ENCODE data around the gene BAMBI. TPM values are rescaled to one million over a fixed set of nuclear protein-coding genes. Genes with fewer than 3 reads are reported as not detected.

BAMBI gene
- polyA plus RNA-seq, 1 donor (not counting 4 experiments of a cell fraction or from before 2014, with no cell fraction given): 2.9 TPM

GRCh38 chr10:28711776-28712175, 34.5 kb downstream of the BAMBI start:
- Histone ChIP-seq H3K9me3 (ENCODE audit: control insufficient read depth, low read depth, low read length) (no peaks in the 10 kb centered on the region), H3K4me1 (ENCODE audit: control insufficient read depth, extremely low read depth, insufficient read depth, low read length) (no peaks in the 10 kb centered on the region), H3K27me3 (ENCODE audit: control insufficient read depth, extremely low read depth, insufficient read depth, low read length) (no peaks in the 10 kb centered on the region), H2AFZ (ENCODE audit: control insufficient read depth, low read length) (no peak overlapping the region), H3K36me3 (ENCODE audit: control insufficient read depth in 2 of 2, extremely low read depth in 1 of 2, insufficient read depth in 2 of 2, low read length in 2 of 2) (no peaks in the 10 kb centered on the region), H3K79me2 (ENCODE audit: control insufficient read depth, insufficient read depth, low read length) (no peaks in the 10 kb centered on the region), H3K27ac (ENCODE audit: control insufficient read depth, insufficient read depth, low read length) (no peak overlapping the region), H3K4me2 (ENCODE audit: control insufficient read depth, extremely low read depth, insufficient read depth, low read depth, low read length) (no peak overlapping the region), H3K9me1 (ENCODE audit: control insufficient read depth, extremely low read depth, insufficient read depth, low read length) (no peaks in the 10 kb centered on the region), H4K20me1 (ENCODE audit: control insufficient read depth, extremely low read depth, insufficient read depth, low read length) (no peaks in the 10 kb centered on the region), H3K9ac (ENCODE audit: control insufficient read depth, extremely low read depth, insufficient read depth, low read length) (no peak overlapping the region), H3K4me3 (ENCODE audit: control insufficient read depth in 2 of 3, extremely low read depth in 1 of 3, insufficient read depth in 2 of 3, low read depth in 1 of 3, low read length in 3 of 3) (no peak overlapping the region)
- DNase-seq (ENCODE audit: low read depth, low spot score): no peak
- dilution Hi-C loops (cut with MboI; ENCODE audit: extremely low pct_ligation_motif_present, low sequenced_read_pairs): no loop called here
- no peak for TF ChIP-seq EZH2 (IDR thresholded peaks at IDR 0.05; ENCODE audit: low read length)
- no peak for TF ChIP-seq CTCF (optimal IDR thresholded peaks at IDR 0.05 in 1 of 3, IDR thresholded peaks at IDR 0.05 in 1 of 3, conservative IDR thresholded peaks at IDR 0.05 in 1 of 3; ENCODE audit: extremely low read depth in 1 of 3, insufficient read depth in 2 of 3, low read length in 3 of 3)
- FAIRE-seq: no peak

- H2AFZ ChIP-seq (ENCODE audit: control insufficient read depth, low read length): no peak overlapping the region
- no peak overlapping the region for H3K4me3 ChIP-seq (ENCODE audit: control insufficient read depth in 2 of 3, extremely low read depth in 1 of 3, insufficient read depth in 2 of 3, low read depth in 1 of 3, low read length in 3 of 3)
- dilution Hi-C loops (cut with MboI; ENCODE audit: extremely low pct_ligation_motif_present, low sequenced_read_pairs): no loop called here
- H3K4me1 ChIP-seq (ENCODE audit: control insufficient read depth, extremely low read depth, insufficient read depth, low read length): no peaks in the 10 kb centered on the region
- DNase-seq (ENCODE audit: low read depth, low spot score) (no peak), FAIRE-seq (no peak)
- no peak overlapping the region for H3K4me2 ChIP-seq (ENCODE audit: control insufficient read depth, extremely low read depth, insufficient read depth, low read depth, low read length)
- H3K27ac ChIP-seq (ENCODE audit: control insufficient read depth, insufficient read depth, low read length): no peak overlapping the region
- H3K36me3 ChIP-seq (ENCODE audit: control insufficient read depth in 2 of 2, extremely low read depth in 1 of 2, insufficient read depth in 2 of 2, low read length in 2 of 2): no peaks in the 10 kb centered on the region
- no peaks in the 10 kb centered on the region for H3K27me3 ChIP-seq (ENCODE audit: control insufficient read depth, extremely low read depth, insufficient read depth, low read length)
- TF ChIP-seq EZH2 (IDR thresholded peaks at IDR 0.05; ENCODE audit: low read length) (no peak), CTCF (optimal IDR thresholded peaks at IDR 0.05 in 1 of 3, IDR thresholded peaks at IDR 0.05 in 1 of 3, conservative IDR thresholded peaks at IDR 0.05 in 1 of 3; ENCODE audit: extremely low read depth in 1 of 3, insufficient read depth in 2 of 3, low read length in 3 of 3) (no peak)
- H3K9ac ChIP-seq (ENCODE audit: control insufficient read depth, extremely low read depth, insufficient read depth, low read length): no peak overlapping the region
- H3K9me3 ChIP-seq (ENCODE audit: control insufficient read depth, low read depth, low read length): no peaks in the 10 kb centered on the region
- no peaks in the 10 kb centered on the region for H3K9me1 ChIP-seq (ENCODE audit: control insufficient read depth, extremely low read depth, insufficient read depth, low read length)
- no peaks in the 10 kb centered on the region for H4K20me1 ChIP-seq (ENCODE audit: control insufficient read depth, extremely low read depth, insufficient read depth, low read length)
- no peaks in the 10 kb centered on the region for H3K79me2 ChIP-seq (ENCODE audit: control insufficient read depth, insufficient read depth, low read length)
These were observed 36.5 kb downstream of the BAMBI start for GRCh38 chr10:28713626-28714352.

All from keratinocyte (primary cell).